CD4-positive, alpha-beta T cell treated with Interleukin-17A for 1 hour (primary cell): Measurements from ENCODE around the gene DBP.
"Not testable (repeated sequence)": the region's sequence is repeated elsewhere in the genome, so short reads cannot be mapped to it uniquely, and the experiment has no call there.

Source experiments
- DNase-seq: peaks from one replicate; pipeline ENCODE4 v3.0.0-alpha.2; 2020

Gene DBP

DNA sequence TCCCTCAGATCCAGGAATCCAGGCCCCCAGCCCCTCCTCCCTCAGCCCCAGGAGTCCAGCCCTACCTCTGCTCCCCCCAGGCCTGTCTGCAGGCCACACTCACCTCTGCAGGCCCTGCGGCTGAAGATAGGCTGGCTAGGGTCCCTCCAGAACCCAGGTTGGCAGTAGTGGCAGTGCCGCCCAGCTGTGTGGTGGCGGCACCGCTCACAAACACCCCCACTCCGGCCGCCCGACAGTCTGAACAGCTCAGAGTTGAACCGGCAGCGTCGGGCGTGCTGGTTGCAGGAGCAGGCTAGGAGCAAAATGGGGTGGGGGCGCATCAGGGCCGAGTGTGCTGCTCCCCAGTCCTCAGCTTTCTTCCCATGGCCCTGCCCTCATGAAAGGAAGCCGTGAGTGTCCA lies 27.3 kb upstream of the DBP start:
- DNase-seq, result no peak

DNA sequence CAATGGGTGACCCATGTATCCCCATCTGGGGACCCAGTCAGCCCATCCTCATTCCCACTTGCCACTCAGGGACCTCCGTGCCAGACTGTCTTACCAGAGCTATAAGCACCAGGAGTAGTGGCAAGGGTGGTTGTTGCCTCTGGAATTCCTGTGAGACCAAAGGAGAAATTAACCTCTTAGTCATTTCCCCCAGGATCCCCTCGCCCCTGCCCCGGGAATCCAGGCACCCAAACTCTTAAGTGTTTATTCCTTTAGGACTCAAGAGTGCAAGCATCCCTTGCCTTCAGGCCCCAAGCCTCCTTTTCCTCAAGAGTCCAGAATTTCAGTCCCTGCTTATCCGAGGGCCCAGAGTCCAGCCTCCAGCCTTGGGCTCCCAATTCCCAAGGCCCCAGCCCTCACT lies 26.5 kb upstream of the DBP start:
- DNase-seq, result no peak

DNA sequence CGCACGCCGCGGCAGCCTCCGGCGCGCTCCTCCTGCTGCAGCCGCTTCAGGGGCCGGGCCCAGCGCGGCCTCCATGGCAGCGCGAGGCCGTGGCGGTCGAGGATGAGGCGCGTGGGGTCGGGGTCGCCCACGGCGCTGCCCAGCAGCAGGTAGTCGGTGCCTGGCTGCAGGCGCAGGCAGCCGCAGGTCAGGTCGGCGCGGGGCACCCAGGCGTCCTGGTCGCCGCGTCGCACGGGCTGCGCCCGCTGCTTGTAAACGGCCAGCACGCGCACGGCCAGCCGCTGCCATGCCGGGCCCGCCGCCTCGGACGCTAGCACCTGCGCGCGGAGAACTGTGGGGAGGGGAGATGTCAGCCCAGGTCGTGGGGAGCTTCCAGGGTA lies 24.5 kb upstream of the DBP start:
- no peak for DNase-seq

DNA sequence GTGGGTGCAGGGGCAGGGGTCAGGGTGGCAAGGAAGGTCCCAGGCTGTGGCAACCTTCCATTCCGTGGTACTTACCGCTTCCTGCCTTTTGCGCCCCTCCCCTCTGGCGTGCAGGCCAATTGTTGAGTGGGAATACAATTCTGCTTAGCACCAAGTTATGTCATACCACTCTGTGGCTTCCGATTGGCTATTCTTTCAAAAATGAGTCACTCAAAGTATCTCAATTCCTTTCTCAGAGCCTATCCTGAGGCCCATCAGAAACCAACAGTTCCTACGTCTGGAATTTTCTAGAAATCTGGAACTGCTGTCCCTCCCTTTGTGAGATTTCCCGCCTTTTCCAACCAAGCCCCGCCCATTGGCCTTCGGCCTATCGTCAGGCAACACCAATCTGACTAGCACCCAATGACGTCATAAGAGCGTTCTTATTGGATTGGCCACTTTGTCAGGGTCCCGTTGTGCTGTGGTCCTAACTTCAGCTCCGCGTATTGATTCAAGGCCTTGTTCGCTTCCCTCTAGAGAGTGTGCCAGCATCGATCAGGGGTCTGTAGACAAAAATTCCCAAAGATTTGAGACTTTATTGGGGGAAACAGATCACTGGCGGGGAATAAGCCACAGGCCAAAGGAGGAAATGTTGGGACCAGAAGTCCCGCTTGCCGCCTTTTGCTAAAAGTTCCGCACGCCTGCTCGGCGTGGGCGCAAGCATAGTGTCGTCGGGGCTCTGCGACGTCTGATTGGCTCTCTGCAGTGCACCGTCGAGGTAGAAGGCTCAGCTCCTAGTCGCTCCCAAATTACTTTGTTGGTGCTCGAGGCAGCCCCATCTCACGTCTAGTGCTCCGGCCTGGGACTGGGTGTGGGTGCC lies 23.9 kb upstream of the DBP start:
- peak; percentile 92 for DNase-seq

DNA sequence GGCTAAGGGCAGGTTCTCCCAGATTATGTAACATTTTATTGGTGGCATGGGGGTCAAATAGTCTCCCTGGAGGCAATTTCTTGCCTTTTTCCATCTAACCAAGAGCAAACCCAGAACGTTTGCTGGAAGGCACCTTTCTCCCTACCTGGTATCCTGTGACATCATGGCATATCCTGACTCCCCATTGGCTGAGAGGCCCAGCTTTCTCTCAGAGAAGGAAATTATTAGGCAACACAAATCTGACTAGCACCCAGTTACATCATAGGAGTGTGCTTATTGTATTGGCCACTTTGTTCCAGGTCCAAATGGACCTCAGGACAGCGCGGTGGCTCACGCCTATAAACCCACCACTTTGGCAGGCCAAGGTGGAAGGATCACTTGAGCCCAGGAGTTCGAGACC lies 22.6 kb upstream of the DBP start:
- DNase-seq, result peak; percentile 27

DNA sequence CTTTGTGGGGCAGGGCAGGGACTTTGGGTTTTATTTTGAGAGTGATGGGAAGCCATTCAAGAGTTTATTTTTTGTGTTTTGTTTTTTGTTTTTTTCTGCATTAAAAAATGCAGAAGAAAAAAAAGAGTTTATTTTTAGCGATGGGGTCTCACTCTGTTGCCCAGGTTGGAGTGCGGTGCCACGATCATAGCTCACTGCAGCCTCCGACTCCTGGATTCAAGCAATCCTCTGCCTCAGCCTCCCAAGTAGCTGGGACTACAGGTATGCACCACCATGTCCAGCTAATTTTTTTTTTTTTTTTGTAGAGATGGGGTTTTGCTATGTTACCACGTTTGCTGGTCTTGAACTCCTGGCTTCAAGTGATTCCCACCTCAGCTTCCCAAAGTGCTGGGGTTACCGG lies 21.3 kb upstream of the DBP start:
- no peak for DNase-seq

DNA sequence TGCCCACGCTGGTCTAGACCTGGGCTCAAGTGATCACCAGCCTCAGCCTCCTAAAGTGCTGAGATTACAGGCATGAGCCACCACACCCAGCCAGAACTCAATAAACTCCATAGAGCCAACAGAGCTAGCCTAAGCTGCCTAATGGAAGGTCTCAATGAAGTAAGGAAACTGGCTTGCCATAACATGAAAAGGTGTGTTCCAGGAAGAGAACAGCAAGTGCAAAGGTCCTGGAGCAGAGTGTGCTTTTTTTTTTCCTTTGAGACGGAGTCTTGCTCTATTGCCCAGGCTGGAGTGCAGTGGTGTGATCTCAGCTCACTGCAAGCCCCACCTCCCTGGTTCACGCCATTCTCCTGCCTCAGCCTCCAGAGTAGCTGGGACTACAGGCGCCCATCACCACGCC lies 20.6 kb upstream of the DBP start:
- DNase-seq, result not testable (repeated sequence)

DNA sequence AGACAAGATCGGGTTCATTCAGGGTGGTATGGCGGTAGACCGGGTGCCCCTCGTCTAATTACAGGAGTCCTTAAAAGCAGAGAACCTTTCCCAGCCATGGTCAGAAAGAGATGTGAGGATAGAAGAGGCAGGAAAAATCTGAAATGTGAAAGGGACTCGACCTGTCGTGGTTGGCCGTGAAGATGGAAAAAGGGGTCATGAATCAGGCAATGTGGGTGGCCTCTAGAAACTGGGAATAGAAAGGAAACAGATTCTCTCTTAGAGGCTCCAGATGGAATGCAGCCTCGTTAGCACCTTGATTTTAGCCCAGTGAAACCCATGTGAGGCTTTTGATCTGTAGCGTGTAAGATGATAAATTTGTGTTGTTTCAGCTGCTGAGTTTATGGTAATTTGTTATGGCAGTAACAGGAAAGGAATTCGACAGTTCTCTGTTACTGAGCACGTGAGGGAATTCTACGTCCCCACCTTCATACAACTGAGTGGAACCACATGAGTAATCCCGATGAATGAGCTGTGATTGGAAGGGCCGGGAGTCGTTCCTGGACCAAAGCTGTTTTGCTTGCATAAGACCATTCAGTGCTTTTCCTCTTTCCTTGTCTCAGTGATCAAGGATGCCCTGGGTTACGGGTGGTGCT lies 19.8 kb upstream of the DBP start:
- no peak for DNase-seq

DNA sequence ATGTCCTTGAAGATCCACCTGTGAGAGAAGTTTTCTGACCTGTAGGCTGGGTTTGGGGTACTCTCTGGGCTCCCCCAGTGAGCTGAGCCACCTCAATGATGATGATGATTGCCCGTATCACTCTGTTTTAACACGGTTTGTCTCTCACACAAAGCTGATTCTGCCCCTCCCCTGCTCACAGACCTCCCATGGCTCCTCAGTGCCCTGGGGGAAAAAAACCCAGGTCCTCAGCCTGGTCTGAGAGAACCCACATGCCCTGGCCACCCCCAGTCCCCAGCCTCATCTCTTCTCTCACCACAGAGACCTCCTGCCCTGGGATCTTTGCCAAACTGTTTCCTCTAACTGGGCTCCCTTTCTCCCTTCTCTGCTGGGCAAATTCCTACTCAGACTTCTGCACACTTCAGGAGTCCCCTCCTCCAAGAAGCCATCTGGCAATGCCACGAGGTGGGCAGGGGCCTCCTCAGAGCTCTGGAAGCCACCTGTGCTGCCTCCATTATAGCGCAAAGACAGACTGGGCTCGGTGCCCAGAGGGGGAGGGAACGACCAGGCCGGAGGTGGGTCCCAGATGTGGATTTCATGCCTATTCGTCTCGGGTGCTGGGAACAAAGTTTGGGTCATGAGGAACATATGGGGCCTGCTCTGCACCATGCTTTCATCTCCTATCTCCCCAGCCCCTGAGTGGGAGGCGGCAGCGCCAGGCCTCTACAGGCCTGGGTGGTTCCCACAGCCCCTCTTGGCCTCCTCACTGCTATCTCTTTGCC lies 17.3 kb upstream of the DBP start:
- DNase-seq, result no peak

DNA sequence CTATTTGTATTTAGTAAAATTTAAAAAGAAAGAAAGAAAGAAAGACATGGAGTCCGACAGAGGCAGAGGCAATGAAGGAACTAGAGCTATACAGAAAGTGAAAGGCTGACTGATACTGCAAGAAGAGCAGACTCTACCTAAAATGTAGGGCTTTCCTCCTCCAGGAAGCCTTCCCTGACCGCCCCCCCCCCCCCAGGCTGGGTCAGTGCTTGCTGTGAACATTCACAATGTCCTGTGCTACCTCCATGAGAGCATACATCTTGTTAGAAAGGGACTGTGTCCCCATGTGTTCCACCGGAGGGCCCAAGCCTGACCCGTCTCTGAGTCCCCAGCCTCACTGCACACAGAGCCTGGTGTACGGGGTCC lies 14.5 kb upstream of the DBP start:
- DNase-seq, result no peak

DNA sequence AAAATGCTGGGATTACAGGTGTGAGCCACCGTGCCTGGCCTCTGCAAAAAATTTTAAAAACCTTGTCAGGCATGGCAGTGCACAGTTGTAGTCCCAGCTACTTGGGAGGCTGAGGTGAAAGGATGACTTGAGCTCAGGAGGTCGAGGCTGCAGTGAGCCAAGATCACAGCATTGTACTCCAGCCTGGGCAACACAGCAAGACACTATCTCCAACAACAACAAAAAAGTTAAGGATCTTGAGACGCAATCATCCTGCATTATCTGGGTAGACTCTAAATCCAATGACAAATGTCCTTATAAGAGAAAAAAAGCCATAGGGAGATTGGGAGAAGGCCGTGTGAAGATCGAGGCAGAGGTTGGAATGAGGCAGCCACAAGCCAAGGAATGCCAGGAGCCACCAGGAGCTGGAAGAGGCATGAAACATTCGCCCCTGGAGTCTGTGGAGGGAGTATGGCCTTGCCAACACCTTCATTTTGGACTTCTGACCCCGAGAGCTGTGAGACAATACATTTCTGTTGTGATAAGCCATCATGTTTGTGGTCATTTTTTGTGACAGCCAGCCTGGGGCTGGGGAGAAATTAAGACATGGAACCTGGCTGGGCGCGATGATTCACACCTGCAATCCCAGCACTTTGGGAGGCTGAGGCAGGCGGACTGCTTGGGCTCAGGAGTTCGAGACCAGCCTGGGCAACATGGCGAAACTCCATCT lies 13.9 kb upstream of the DBP start:
- no peak for DNase-seq

DNA sequence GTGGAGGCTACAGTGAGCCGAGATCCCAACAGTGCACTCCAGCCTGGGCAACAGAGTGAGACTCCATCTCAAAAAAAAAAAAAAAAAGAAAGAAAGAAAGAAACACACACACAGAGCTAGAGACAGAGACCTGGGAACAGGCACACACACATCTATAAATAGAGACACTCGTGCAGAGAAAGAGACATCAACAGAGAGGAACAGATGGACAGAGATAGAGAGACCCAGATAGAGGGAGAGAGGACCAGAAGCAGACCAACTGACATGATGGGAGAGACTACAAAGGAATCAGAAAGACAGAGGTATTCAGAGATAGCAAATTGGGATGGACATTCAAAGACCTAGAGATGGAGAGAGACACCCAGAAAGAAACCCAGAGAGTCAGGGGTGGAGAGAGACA lies 11.0 kb upstream of the DBP start:
- no peak for DNase-seq

DNA sequence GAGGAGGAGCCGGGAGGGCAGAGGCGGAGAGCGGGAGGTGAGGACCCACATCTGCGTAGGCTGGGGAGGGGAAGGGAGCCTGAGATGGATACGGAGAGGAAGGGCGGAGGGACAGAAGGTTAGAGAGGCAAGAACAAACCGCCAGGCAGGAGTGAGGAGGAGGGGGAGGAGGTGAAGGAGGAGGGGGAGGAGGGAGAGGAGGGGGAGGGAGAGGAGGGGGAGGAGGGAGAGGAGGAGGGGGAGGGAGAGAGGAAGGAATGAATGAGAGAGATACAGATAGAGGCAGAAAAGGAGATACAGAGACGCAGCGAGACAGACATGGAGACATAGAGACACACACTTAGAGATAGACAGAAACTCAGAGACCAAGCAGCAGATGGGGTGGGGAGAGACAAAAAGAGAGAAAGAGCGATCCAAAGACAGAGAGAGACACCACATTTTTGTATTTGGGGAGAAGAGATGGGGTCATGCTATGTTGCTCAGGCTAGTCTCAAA lies 9.6 kb upstream of the DBP start:
- no peak for DNase-seq

DNA sequence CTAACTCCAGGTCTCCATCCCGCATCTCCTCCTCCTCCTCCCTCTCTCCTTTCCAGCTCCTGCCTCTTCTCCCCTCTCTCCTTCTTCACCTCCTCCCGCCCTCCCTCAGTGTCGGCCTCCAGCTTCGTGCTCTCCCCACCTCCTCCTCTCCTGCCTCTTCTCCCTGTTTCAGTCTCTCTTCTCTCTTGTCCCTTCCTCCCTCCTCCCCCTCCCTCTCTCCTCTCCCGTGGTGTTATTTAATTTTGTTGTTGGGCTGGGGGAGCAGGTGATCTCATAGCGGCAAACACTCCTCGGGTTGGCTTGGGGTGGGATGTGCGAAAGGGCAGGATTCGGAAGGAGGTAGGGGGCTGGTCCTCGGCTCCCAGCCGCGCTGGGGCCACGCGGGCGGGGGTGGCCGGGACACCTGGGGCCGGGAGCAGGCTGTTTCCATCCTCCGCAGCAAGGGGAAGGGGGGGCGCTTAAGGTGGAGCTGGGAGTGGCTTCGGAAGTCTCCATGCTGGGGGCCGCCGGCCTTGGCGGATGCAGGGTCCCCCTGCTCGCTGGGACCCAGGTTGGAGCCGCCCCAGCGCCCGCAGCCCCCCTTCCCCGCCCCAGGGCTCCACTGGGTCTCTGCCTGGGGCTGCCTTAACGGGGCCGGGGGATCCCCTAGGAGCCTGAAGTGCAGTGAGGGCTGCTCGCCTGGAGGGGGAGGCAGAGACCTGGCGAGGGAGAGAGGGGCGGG lies 9.0 kb upstream of the DBP start, which contains the start of gene CA11:
CA11 (minus strand) TSS at position 187 of the 721 bp plus-strand sequence. CDS start 555 bp downstream, outside the sequence.
- peak; percentile 96 for DNase-seq

DNA sequence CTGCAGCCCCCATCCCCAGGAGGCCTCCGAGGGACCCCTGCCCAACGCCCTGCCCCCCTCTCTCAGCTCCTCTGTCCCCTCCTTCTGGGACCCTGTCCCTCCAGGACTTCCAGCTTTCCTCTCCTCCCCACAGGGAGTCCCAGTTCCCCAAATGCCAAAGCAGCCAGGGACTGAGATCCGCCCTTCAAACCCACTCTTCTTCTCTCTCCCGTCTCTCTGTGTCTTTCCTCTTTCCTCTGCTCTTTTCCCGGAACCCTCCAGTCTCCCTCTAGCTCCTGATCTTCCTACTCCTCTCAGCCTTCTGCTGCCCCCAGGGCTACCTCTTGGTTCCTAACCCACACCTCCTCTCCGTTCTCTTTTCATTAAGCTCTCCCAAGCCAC lies 8.4 kb upstream of the DBP start:
- no peak for DNase-seq

DNA sequence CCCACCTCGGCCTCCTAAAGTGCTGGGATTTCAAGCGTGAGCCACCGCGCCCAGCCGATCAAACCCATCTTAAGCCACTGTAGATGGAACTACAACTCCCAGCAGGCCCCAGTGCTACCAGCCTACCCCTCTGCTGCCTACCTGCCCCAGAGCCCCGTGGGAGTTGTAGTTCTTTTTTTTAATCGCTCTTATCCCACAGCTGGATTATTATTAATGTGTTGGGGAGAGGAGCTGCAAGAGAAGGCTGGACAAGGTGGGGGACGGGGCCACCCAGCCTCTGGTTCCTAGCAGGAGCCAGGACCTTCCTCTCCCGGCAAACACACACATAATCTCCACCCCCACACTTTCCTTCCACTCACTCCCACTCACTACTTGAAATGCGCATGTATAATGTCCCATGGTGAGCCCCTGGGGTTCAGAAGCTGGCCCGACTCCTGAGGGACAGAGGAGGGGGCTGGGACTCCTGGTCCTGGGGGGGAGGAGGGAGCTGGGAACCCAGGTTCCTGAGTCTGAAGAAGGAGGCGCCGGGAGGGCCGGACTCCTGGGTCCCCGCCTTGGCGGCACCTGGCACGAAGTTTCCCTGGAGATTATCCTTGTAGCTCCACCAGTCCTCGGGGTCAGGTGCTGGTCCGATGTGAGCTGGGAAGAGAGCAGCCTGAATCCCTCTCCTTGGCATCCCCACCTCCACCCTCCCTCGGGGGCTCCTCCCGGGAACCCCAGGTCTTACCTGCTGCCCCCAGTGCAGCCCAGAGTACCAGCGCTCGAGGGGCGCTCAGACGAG lies 7.8 kb upstream of the DBP start:
- peak; percentile 84 for DNase-seq

DNA sequence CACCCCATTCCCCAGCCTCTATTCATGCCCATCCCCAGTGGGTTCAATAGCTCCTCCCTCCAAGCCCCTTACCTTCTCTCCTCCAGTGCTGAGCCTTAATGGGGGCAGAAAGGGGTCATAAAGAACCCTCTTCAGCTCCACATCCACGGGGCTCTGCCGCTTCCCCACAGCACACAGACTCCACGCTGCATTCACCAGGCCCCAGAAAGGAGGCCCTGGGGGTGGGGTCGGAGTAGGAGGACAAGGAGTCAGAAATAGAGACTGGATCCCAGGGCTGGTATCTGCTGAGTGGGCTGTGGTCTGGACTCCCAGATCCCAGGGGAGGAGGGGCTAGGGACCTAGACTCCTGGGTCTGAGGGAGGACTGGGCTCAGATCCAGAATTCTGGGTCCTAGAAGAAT lies 7.2 kb upstream of the DBP start:
- no peak for DNase-seq

DNA sequence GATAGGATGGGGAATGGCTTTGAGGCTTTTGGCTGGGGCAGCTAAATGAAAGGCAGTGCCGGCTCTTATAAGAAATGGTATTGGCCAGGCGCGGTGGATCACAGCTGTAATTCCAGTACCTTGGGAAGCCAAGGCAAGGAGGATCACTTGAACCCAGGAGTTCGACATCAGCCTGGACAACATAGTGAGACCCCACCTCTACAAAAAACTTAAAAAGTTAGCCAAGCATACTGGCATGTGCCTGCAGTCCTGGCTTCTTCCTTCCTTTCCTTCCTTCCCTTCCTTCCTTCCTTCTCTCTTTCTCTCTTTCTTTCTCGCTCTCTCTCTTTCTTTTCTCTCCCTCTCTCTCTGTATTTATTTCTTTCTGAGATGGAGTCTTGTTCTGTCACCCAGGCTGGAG lies 5.7 kb upstream of the DBP start:
- no peak for DNase-seq

DNA sequence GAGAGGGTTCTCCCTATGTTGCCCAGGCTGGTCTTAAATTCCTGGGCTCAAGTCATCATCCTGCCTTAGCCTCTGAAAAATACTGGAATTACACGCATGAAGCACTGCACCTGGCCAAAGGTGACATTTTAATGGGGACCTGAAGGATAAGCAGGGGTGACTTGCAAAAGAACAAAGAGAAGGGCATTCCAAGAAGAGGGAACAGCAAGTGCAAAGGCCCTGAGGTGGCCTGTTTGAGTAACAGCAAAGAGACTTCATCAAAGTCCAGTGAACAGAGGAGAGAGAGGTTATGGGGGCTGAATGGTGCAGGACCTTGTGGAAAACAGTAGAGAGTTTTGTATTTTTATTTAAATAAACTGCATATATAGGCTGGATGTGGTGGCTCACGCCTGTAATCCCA lies 4.7 kb upstream of the DBP start:
- DNase-seq, result no peak

DNA sequence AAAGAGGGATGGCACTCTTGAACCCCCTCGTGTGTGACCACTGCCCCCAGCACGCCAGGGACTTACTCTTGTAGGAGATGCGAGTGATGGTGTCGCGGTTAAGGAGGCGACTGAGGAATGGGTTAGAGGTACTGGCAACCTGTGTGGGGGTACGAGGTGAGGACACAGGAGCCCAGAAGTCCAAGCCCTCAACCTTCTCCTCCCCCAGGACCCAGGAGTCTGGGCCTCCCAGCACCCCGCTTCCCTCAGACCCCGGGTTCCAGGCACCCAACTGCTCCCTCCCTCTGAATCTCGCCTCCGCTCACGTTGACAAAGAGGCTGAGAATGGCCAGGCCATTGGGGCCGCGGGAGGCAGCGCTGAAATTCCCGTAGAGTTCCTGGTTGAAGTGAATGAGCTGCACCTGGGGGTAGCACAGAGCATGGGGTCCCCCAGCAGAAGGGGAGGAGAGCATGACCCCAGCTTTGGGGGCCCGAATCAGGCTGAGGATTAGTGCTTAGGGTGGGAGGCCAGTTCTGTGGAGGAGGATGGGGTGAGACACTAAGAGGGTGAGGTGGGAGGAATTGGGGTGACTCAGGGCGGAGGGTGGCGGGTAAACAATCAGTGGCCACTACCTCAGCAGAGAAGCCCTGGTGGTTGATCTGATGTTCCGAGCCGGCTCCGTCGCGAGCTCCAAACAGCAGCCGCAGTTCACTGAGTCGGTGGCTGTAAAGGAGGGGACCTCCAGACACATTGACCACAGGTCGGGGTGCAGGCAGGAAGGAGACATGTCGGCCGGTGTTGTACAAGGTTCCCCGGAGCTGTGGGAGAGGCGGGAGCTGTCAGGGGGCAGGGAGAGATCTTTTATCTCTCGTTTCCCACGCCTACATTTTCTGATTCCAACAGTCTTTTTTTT lies 2.5 kb upstream of the DBP start:
- peak; percentile 54 for DNase-seq
